HG02763 (cell line): Measurements from ENCODE around the gene IL2RG.

Source experiments
- ATAC-seq: cut with Tn5 transposase; IDR thresholded peaks from one replicate; pipeline ENCODE4 v1.9.1; 2021; ENCODE audit warnings: mild to moderate bottlenecking, moderate library complexity; ENCODE audit not compliant: unreplicated experiment

Gene IL2RG

DNA sequence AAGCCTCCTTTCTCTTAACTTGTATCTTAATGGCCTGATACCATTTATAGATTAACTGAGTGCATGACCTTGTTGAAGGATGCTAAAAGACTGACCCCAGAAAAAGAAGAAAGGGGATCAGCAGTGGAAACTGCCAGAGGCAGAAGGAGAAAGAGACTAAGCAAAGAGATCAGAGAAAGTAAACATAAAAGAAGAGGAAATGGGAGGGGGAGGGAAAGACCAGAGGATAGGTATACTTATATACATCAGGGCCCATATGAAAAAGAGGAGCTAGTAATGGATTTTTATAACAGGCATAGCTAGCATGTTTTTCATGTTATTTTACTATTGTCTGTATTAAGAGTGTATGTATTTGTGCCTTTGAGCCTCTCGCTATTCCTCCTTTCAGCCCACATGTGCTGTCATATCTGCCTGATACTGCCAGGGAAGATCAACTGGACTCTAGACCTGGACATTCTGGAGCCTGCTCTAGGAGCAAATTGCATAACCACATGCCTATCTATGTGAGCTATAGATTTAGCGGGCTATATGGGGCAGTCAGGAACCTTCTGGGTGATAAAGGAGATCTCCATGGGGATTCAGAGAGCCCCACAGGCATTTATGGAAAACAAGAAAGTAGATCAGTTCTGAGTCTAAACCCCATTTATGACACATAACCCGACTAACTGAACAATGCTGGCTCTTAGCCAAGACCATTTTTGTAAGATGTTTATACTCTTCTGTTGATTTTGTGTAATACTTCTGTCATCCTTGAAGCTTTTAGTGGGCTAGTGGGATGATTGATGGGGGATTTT is 29.9 kb downstream of the IL2RG start:
- no peak for ATAC-seq

DNA sequence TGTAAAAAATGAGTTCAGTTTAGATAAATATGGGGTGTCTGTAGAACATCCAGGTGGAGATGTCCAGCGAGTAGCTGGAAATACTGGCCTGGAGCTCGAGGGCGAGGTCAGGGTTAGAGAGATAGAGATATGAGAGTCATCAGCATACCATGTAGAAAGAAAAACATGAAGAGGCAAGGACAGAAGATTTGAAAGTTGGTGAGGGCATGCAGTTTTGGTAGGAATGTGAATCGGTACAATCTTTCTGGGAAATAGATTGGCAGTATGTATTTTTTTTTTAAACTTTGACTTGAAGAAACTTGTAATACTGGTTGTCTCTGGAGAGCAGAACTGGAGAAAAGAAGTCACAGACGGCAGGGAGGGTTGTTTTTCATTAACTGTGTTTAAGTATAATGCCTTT is 40.8 kb downstream of the IL2RG start:
- ATAC-seq: no peak

DNA sequence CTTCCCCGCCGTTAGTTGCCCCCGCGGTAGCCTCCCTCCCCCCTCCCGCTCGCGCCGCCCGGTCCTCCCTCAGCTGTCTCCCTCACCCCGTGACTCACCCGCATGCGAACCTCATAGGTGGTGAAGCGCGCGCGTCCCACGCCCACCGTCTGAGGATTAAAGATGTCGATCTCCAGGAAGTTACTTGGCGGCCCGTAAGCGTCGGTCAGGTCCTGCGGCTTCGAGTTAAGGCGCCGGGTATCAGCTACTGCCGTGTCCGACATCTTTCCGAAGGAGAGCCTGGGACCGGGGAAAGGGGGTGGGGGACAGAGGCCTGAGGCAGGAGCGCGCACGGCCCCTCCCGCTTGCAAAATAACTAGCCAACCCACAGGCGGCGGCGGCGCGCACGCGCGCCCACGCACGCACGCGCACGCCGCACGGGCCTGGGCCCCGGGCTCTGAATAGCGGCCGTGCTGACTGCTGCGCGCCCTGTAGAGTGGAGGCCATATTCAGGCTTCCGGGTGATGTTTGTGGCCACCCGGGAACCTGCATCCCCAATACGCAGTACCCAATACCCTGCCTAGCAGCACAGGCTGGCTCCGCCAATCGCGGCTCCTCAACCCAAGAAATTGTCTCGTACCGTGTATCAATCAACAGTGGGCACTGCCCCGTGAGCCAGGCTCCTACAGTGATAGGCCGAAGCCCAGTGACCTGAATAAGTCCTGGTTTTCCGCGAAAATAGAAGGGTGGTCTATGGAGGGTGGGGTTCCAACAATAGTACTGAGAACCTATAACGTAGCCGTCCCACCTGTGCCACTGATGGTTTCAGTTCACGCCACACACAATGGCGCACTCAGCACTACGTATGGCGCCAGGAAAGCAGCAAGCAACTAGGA is 43.1 kb downstream of the IL2RG start, which contains the start of gene SNX12:
Gene SNX12, minus strand, starts transcription at position 291 of the 875 bp plus-strand sequence. Its CDS starts 28 bp downstream, at position 263.
- peak; percentile 92 for ATAC-seq

DNA sequence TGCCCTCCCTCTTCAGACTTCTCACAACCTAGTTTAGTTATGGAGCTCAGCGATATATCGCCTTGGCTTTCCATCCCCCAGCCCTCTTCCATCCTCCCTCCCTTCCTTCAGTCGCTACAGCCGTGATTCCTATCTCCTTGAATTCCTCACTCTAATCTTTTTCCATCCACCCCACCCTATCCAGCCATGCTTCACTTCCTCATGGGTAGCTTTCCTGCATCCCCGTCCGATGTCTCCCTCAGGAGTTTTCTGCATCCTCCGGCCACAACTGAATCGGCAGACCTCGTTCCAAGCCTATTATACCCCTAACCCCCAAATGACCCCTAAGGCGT is 43.7 kb downstream of the IL2RG start:
- ATAC-seq: no peak

DNA sequence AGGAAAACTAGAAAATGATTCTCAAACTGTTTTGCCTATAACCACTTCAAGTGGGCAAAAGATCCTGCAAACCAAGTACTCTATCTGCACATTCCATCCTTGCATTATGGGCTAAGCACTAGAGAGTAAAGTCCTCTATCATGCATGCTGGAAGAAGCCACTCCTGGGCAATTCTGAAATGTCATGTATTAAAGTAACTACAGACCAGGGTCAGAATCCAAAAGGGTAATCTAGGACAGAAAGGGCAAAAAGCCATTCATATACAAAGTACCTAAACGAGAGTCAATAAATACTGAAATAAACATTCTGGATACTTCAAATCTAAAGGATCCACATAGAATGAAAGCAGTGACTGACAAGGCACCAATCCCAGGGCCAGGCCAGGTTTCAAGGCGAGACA is 44.3 kb downstream of the IL2RG start:
- ATAC-seq: no peak

DNA sequence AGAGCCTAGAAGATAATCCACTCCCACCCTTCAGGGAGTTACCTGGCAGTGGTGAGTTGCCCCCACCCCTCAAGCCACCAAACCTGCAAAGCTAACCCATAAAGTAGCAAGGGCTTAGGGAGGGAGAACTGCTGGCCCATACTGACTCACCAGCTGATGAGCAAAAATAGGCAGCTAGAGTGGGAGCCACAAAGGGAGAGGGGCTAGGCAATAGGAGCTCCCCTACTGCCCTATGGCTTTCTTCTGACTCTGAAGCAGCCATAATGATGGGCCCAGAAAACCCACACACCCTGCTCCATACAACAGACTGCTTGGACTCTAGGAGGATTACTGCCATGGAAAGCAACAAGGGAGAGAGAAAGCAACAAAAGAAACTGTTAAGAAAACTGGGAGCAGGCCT is 51.2 kb downstream of the IL2RG start:
- ATAC-seq: no peak

DNA sequence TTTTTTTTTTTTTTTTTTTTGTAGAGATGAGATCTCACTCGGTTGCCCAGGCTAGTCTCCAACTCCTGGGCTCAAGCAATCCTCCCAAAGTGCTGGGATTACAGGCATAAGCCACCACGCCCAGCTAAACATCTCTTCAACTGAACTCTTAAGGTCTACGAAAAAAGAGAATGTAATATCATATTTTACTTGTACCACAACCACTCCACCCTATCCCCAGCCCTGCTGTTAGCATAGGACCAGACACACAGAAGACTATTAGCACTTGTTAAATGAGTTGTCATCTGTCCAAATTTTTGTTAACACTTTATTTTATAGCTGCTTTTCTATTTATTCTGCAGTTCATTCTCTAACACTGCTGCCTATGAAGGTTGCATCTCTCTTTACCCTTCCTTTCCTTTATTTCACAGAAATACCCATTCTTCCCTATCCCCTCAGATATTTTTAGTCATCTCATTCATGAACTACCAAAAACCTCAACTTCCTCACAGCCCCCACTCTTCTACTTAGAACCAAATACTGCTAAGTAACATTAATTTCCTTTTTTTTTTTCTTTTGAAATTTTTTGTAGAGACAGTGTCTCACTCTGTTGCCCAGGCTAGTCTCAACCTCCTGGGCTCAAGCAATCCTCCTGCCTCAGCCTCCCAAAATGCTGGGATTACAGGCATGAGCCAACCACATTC is 53.4 kb downstream of the IL2RG start:
- no peak for ATAC-seq
